T1000 (cell line): ENCODE results near the gene PRG2.
"Not testable (repeated sequence)": the region's sequence is repeated elsewhere in the genome, so short reads cannot be mapped to it uniquely, and the experiment has no call there.

Source experiments
- DNase-seq: peaks from one replicate; lab custom pipeline; 2025; ENCODE audit warnings: mixed read lengths; lab: John Stamatoyannopoulos, UW

PRG2 gene

GRCh38 chr11:57347336-57347735 is 43.1 kb downstream of the PRG2 start:
- no peak for DNase-seq

- peak; percentile 42 for DNase-seq
Measured at GRCh38 chr11:57345555-57346211, 44.8 kb downstream of the PRG2 start.

DNA sequence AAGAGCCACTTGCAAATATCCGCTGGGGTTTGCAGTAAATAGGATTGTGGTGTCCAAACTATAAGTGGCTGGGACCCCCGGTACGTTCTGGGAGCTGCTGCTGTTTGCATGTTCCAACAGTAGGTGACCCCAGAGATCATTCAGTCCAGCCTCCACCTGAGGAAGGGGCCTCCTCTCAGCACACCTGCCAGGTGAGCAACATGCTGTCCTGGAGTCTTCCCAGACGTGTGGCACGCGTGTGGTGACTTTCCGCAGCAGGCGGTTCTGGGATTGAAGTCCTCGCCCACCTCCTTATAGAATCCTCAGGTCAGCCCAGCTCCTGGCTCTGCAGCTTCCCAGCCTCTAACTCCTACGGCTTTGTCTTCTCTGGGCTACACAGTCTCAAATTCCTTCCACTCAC is 45.6 kb downstream of the PRG2 start:
- no peak for DNase-seq

DNA sequence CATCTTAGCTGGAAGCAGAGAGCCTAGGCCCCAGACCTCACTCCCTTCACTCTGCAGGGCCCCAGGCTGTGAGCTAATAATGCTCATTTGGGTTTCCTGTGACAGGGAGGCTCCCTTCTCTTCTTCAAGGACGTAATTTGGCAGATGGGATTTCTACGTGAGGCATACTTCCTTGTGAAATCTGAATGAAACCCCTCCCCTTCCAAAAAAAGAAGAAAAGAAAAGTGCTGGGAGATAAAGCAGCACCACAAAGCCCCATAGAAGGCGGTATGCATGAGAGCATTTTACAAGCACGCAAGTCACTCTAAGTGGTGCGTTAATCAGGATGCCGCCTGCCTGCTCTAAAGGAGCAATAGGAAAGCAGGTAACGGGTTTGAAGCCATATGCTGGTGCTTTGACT is 46.6 kb downstream of the PRG2 start:
- no peak for DNase-seq

DNA sequence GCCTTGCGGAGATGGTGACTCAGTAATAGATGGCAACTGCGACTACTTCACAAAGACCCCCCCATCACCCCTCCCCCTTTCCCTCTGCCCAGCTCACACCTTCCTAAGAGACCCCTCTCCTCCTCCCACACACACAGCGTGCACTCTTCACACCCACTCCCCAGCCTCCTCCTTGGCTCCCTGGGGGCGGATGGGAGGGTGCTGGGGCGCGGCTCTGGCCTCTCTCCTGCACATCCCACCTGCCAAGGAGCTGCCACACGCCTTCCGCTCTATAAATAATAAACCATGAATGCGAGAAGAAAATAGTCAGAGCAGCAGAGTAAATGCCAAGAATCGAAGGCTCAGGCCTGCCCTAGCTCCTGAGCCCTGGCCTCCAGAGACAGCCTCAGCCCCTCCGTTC is 47.7 kb downstream of the PRG2 start:
- no peak for DNase-seq

DNA sequence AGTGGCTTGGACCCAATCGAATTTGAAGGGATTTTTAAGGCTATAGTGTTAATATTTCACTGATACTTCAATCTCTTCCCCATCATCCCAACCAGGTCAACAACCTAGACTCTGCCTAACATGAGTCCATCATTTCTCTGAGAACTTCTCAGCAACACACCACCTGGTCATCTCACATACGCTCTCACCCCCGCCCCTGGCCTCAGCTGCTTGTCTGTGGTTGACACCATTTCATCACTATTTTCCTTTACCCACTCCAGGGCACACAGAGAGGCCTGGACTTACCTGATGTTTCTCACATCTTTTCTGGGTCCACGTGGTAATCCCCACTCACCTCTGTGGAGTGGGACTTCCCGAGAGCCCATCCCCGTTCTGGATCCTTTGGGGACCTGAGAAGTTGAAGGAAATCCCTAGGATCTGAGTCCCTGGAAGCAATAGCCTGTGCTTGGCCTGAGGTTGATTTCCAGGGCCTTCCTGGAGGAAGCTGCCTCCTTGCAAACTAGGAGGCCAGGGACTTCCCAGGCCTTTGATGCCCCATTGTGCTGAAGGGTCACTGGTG is 49.1 kb downstream of the PRG2 start:
- DNase-seq: no peak

DNA sequence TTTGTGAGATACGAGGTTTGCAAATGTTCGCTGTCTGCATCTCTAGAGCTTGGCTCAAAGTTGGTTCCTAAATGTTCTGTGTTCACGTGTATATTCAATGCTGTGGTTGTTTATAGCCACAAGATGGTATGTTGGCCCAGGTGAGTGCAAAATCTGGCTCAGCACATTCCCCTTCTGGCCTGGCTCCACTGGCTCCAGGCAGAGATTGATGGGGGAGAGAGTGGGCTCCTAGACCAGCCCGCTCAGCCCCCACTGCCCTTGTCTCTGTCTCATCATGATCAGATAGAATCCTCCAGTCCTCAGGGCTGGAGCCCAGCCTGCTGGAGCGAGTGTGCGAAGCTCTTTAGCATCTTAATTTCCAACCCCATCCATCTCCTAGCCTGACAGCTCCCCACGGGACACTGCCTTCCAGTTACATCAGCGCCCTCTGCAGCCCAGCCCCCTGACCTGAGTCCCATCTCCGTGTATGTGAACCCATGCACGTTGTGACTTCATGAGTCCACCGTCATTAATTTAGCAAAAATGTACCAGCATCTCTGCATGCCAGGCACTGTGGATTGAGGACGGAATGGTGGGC is 50.3 kb downstream of the PRG2 start:
- no peak for DNase-seq

- no peak for DNase-seq
Measured at GRCh38 chr11:57339328-57339727, 51.1 kb downstream of the PRG2 start.

DNA sequence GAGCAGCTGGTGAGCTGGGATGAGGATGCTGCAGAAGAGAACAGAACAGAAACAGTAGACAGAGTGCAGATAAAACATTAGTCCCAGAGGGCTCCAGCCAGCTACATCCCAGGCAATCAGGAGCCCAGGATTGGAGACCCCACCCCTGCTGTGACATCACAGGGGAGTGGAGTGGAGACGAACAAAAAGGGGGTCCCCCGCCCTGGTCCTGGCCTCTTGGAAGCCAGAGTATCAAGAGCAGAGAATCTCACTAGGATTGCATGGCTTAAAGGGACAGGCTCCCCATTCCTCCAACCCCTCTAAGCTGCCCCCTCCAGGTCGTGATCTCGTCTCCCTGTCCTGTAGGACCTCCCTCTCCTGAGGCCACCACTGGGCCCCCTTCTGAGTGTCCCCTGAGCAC is 52.3 kb downstream of the PRG2 start, which contains the start of gene P2RX3:
TSS of gene P2RX3 (plus strand) at position 211 of the 400 bp plus-strand sequence. CDS start 199 bp downstream, outside the sequence.
- DNase-seq: no peak

DNA sequence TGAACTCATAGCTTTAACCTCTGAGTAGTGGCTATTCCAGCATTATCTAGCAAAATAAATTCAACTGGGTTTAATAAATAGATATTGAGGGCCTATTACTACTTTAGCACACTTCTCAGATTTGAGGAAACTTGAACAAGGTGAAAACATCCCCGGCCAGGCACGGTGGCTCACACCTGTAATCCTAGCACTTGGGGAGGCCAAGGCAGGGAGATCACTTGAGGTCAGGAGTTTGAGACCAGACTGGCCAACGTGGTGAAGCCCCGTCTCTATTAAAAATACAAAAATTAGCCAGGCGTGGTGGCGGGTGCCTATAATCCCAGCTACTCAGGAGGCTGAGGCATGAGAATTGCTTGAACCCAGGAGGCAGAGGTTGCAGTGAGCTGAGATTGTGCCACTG is 53.6 kb downstream of the PRG2 start:
- DNase-seq: not testable (repeated sequence)
